Prostate gland (tissue), 2 donors: ENCODE data around the gene COL4A3.

Source experiments
- CTCF ChIP-seq, 4 experiments: fragments of 200-600 bp in 2 of 4; fragments of 450-650 bp in 2 of 4; sonication (generic) in 2 of 4; IDR thresholded peaks; 1 replicate in 3 of 4; 2 replicates in 1 of 4; pipeline ENCODE4 v1.5.1; 2016 to 2019; ENCODE audit warnings: antibody characterized with exemption in 4 of 4, mild to moderate bottlenecking in 2 of 4, moderate library complexity in 2 of 4
- POLR2A ChIP-seq: fragments of 450-650 bp; IDR thresholded peaks from one replicate; pipeline ENCODE4 v1.6.1; 2016; ENCODE audit warnings: antibody characterized with exemption, mild to moderate bottlenecking
- POLR2AphosphoS5 ChIP-seq: sonication (generic); formaldehyde crosslinking; IDR thresholded peaks from one replicate; pipeline ENCODE4 v1.6.1; 2017; ENCODE audit warnings: antibody characterized with exemption

- TF ChIP-seq CTCF (IDR thresholded peaks at IDR 0.05) = no peak
- no peak for TF ChIP-seq POLR2A
- no peak for TF ChIP-seq POLR2AphosphoS5
Observed at GRCh38 chr2:227153758-227154486, 10.5 kb upstream of the COL4A3 start.
